ENCODE results near the gene ESF1. TPM values are rescaled to one million over a fixed set of nuclear protein-coding genes. Genes with fewer than 3 reads are reported as not detected.

ESF1 gene
- total RNA-seq, 1 experiment from 2014 or later, result 14.8 TPM

- POLR2A ChIA-PET (ENCODE audit: unreplicated experiment), result no interaction called here
Observed at GRCh38 chr20:13665709-13666395, 118.9 kb downstream of the ESF1 start.

More at GRCh38 chr20:13665709-13666395, 118.9 kb downstream of the ESF1 start:
- 0 out of 2 replicates have a peak, but pooled peaks cover 3% of the 10 kb centered on the region for H3K27me3 ChIP-seq (ENCODE audit: insufficient read depth, low read depth)
- H3K4me3 ChIP-seq, result no peak overlapping the region
- no peaks in the 10 kb centered on the region for H3K9me3 ChIP-seq (ENCODE audit: insufficient read depth, low read depth)
- no peak for TF ChIP-seq CTCF (conservative IDR thresholded peaks at IDR 0.05)
- TF ChIP-seq EZH2 (IDR thresholded peaks at IDR 0.05; ENCODE audit: low read depth), result no peak
- no peaks in the 10 kb centered on the region for H3K36me3 ChIP-seq (ENCODE audit: low read depth)
- BruUV-seq (replicated peaks), result no TSS peak
- intact Hi-C loops (cut with micrococcal nuclease; ENCODE audit: unreplicated experiment), result no loop called here
- DNase-seq, result no peak
- H4K20me1 ChIP-seq (ENCODE audit: insufficient read depth), result no peaks in the 10 kb centered on the region
- no peak overlapping the region for H3K27ac ChIP-seq
- H3K4me2 ChIP-seq, result no peak overlapping the region
- CTCF ChIA-PET, result no interaction called here
- H3K9me2 ChIP-seq (ENCODE audit: insufficient read depth), result no peaks in the 10 kb centered on the region
- H3K4me1 ChIP-seq (replicated peaks; ENCODE audit: insufficient read depth), result no peaks in the 10 kb centered on the region
- no peak overlapping the region for H2AFZ ChIP-seq
- H3K79me2 ChIP-seq (ENCODE audit: low read depth), result no peaks in the 10 kb centered on the region
- H3F3A ChIP-seq (ENCODE audit: insufficient read depth, low read depth), result no peaks in the 10 kb centered on the region

Other genes starting within 250 kb of the ESF1 start
- gene TASP1, start 146.0 kb downstream of the ESF1 start, total RNA-seq (2021), result 24.9 and 25.9 TPM in 2 replicates
- gene NDUFAF5, start 109 bp upstream of the ESF1 start, total RNA-seq (2021), result 22.3 and 24.0 TPM in 2 replicates
- gene SEL1L2, start 205.7 kb upstream of the ESF1 start, total RNA-seq (2021), result not detected in 2 replicates
- gene MACROD2, start 210.6 kb upstream of the ESF1 start, total RNA-seq (2021), result 8.5 and 11.4 TPM in 2 replicates